ENCODE data around the gene TXN. TPM values are rescaled to one million over a fixed set of nuclear protein-coding genes. Genes with fewer than 3 reads are reported as not detected.
"Not testable (repeated sequence)": the region's sequence is repeated elsewhere in the genome, so short reads cannot be mapped to it uniquely, and the experiment has no call there.

TXN gene
- total RNA-seq, 1 donor from 2014 or later = 181 TPM

DNA sequence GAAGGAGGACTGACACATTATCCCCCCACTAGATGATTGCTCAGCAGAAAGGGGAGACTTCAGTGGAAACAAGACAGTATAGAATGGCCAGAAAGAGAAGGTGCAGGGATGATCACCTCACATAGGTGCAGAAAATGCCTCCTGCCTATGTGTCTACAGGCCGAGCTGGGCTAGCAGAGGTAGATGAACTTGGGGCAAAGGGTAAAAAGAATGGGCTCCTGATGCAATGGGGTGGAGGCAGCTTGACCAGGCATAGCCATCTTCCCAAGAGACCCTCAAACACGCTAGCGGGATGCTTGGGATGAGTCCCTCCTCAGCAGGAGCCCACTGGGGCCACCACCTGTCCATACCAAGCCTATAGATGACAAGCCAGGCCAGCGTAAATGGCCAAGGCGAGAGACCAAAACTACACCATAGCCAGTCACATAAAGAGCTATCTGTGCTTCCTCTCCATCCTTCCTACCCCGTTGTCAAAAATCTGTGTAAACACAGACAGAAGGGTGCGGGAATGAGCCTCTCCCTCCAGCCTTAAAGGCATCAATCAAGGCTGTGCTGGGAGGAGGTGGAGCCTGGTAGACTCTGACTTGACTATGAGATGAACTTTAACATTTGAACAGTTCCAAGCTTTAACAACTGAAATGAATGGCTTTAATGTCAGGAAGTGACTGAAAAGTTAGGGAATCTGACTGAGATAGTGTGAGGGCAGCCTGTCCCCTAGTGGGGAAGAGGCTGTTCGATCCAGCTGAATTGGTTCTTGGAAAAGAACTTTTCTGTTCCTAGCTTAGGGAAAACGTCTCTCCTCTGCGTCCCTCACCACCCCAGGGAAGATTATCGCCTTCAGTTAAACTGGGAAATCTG is 58.7 kb downstream of the TXN start:
- H3K4me1 Mint-ChIP-seq = peaks cover 6% of the 10 kb centered on the region
- no peak overlapping the region for H3K4me3 Mint-ChIP-seq
- H3K27ac Mint-ChIP-seq (ENCODE audit: unreplicated experiment) = no peak overlapping the region
- H3K27me3 Mint-ChIP-seq (ENCODE audit: low read depth) = no peaks in the 10 kb centered on the region
- TF ChIP-seq CTCF (conservative IDR thresholded peaks at IDR 0.05) = no peak
- DNase-seq (ENCODE audit: low read depth, low spot score) = no peak
- H3K36me3 Mint-ChIP-seq (ENCODE audit: low read depth) = no peaks in the 10 kb centered on the region
- no peaks in the 10 kb centered on the region for H3K9me3 Mint-ChIP-seq

- not testable (repeated sequence) for DNase-seq (ENCODE audit: low read depth, low spot score); H3K27ac Mint-ChIP-seq (ENCODE audit: unreplicated experiment); H3K36me3 Mint-ChIP-seq (ENCODE audit: low read depth); H3K4me1 Mint-ChIP-seq; H3K4me3 Mint-ChIP-seq; H3K27me3 Mint-ChIP-seq (ENCODE audit: low read depth); H3K9me3 Mint-ChIP-seq
Measured at GRCh38 chr9:110196084-110196499, 60.2 kb downstream of the TXN start.

Other genes with a start within 250 kb of the TXN start
- not detected in 2 replicates for gene C9orf152, start 48.3 kb downstream of the TXN start, total RNA-seq
- gene TXNDC8, start 81.4 kb upstream of the TXN start, total RNA-seq = not detected in 2 replicates

All from neural crest cell (in vitro differentiated cells).